PC-3 (cell line): Measurements from ENCODE around the gene SLC38A6.

ENCODE experiments used
- EZH2 ChIP-seq: fragments of 300-600 bp; sonication (generic); IDR thresholded peaks from one replicate; pipeline ENCODE4 v1.6.1; 2017; ENCODE audit warnings: antibody characterized with exemption, mild to moderate bottlenecking, low read length; ENCODE audit not compliant: unreplicated experiment
- EZH2phosphoT487 ChIP-seq: fragments of 300-600 bp; sonication (generic); IDR thresholded peaks from 2 replicates; pipeline ENCODE4 v1.6.1; 2018; ENCODE audit warnings: mild to moderate bottlenecking, antibody characterized with exemption, low read length, borderline replicate concordance
- TF ChIP-seq, protein P1 (sequence below): fragments of 300-600 bp; sonication (generic); conservative IDR thresholded peaks from 2 replicates; pipeline ENCODE4 v1.5.1; 2017; ENCODE audit warnings: antibody characterized with exemption, low read depth, mild to moderate bottlenecking, low read length

DNA sequence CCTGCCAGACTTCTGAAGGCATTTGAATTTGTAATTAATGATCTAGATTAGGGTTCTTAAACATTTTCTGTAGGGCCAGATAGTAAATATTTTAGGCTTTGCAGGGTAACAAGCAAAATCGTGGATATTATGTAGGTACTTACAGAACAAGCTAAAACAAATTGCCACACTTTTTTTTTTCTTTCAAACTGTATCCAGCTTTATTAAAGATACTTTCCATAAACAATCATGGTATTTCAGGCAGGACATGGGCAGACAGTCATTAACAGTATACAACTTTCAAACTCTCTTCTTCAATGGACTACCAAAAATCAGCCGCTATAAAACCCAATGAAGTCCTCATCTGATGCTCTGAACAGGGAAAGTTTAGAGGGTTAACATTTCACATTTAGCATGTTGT is 9.8 kb upstream of the SLC38A6 start:
- TF ChIP-seq, protein P1, sequence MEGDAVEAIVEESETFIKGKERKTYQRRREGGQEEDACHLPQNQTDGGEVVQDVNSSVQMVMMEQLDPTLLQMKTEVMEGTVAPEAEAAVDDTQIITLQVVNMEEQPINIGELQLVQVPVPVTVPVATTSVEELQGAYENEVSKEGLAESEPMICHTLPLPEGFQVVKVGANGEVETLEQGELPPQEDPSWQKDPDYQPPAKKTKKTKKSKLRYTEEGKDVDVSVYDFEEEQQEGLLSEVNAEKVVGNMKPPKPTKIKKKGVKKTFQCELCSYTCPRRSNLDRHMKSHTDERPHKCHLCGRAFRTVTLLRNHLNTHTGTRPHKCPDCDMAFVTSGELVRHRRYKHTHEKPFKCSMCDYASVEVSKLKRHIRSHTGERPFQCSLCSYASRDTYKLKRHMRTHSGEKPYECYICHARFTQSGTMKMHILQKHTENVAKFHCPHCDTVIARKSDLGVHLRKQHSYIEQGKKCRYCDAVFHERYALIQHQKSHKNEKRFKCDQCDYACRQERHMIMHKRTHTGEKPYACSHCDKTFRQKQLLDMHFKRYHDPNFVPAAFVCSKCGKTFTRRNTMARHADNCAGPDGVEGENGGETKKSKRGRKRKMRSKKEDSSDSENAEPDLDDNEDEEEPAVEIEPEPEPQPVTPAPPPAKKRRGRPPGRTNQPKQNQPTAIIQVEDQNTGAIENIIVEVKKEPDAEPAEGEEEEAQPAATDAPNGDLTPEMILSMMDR = no peak
- TF ChIP-seq EZH2 (no peak), EZH2phosphoT487 (no peak)
